HepG2 (cell line): ENCODE data around the gene ARL6IP4. TPM values are rescaled to one million over a fixed set of nuclear protein-coding genes. Genes with fewer than 3 reads are reported as not detected.
A peak's percentile ranks its signal among the peaks of the same experiment; 100 is the strongest.

Source experiments
- BHLHE40 ChIP-seq: IDR thresholded peaks from 2 replicates; pipeline ENCODE4 v1.6.1; 2011; ENCODE audit warnings: low read length, improper control_type of control experiment
- CBX1 ChIP-seq: IDR thresholded peaks from one replicate; pipeline ENCODE4 v1.6.1; 2016; ENCODE audit warnings: antibody characterized with exemption, low read depth
- ELF4 ChIP-seq: sonication (generic); formaldehyde crosslinking; IDR thresholded peaks from 2 replicates; pipeline ENCODE4 v1.5.0; 2020; ENCODE audit warnings: missing genetic modification reagents, mild to moderate bottlenecking, moderate library complexity, borderline replicate concordance
- PATZ1 ChIP-seq: sonication (generic); formaldehyde crosslinking; IDR thresholded peaks from 2 replicates; pipeline ENCODE4 v1.4.0; 2020; ENCODE audit warnings: missing genetic modification reagents
- PLRG1 ChIP-seq: fragments of 450-650 bp; conservative IDR thresholded peaks from 2 replicates; pipeline ENCODE4 v1.6.1; 2016
- RBM39 ChIP-seq: fragments of 200-400 bp; formaldehyde crosslinking; IDR thresholded peaks from one replicate; pipeline ENCODE4 v1.6.1; 2018; ENCODE audit warnings: antibody characterized with exemption, mild to moderate bottlenecking, low read depth, low read length; ENCODE audit not compliant: poor library complexity, severe bottlenecking
- SNAI1 ChIP-seq: sonication (generic); formaldehyde crosslinking; IDR thresholded peaks from 2 replicates; pipeline ENCODE4 v1.5.0; 2020; ENCODE audit warnings: mild to moderate bottlenecking, missing genetic modification reagents, borderline replicate concordance
- TAF15 ChIP-seq: fragments of 200-400 bp; formaldehyde crosslinking; IDR thresholded peaks from one replicate; pipeline ENCODE4 v1.6.1; 2018; ENCODE audit warnings: mild to moderate bottlenecking, low read depth, low read length; ENCODE audit not compliant: poor library complexity, severe bottlenecking
- ZBTB3 ChIP-seq: sonication (generic); formaldehyde crosslinking; IDR thresholded peaks from 2 replicates; pipeline ENCODE4 v1.4.0; 2020; ENCODE audit warnings: low read depth, mild to moderate bottlenecking, moderate library complexity, missing genetic modification reagents, borderline replicate concordance
- ZBTB38 ChIP-seq: sonication (generic); formaldehyde crosslinking; IDR thresholded peaks from 2 replicates; pipeline ENCODE4 v1.5.1; 2020; ENCODE audit warnings: mild to moderate bottlenecking, missing genetic modification reagents
- ZBTB43 ChIP-seq: sonication (generic); formaldehyde crosslinking; conservative IDR thresholded peaks from 2 replicates; pipeline ENCODE4 v1.4.0; 2020; ENCODE audit warnings: missing genetic modification reagents
- ZNF101 ChIP-seq: sonication (generic); formaldehyde crosslinking; IDR thresholded peaks from 2 replicates; pipeline ENCODE4 v1.4.0; 2020; ENCODE audit warnings: mild to moderate bottlenecking, low read depth, missing genetic modification reagents, borderline replicate concordance
- ZNF234 ChIP-seq: sonication (generic); formaldehyde crosslinking; conservative IDR thresholded peaks from 2 replicates; pipeline ENCODE4 v1.5.1; 2020; ENCODE audit warnings: mild to moderate bottlenecking, missing genetic modification reagents
- ZNF235 ChIP-seq: sonication (generic); formaldehyde crosslinking; IDR thresholded peaks from 2 replicates; pipeline ENCODE4 v1.8.1; 2023; ENCODE audit warnings: mild to moderate bottlenecking, missing genetic modification reagents, borderline replicate concordance
- ZNF275 ChIP-seq: sonication (generic); formaldehyde crosslinking; IDR thresholded peaks from 2 replicates; pipeline ENCODE4 v1.8.0; 2022; ENCODE audit warnings: missing genetic modification reagents, mild to moderate bottlenecking, inconsistent platforms, borderline replicate concordance
- ZNF446 ChIP-seq: sonication (generic); formaldehyde crosslinking; IDR thresholded peaks from 2 replicates; pipeline ENCODE4 v1.5.0; 2020; ENCODE audit warnings: mild to moderate bottlenecking, missing genetic modification reagents
- ZNF501 ChIP-seq: sonication (generic); formaldehyde crosslinking; IDR thresholded peaks from 2 replicates; pipeline ENCODE4 v1.5.1; 2020; ENCODE audit warnings: mild to moderate bottlenecking, moderate library complexity, missing genetic modification reagents
- ZNF598 ChIP-seq: sonication (generic); formaldehyde crosslinking; IDR thresholded peaks from 2 replicates; pipeline ENCODE4 v1.5.1; 2020; ENCODE audit warnings: mild to moderate bottlenecking, missing genetic modification reagents, borderline replicate concordance
- ZNF607 ChIP-seq: sonication (generic); formaldehyde crosslinking; IDR thresholded peaks from 2 replicates; pipeline ENCODE4 v1.5.1; 2020; ENCODE audit warnings: missing genetic modification reagents, mild to moderate bottlenecking, borderline replicate concordance
- ZNF616 ChIP-seq: sonication (generic); formaldehyde crosslinking; IDR thresholded peaks from 2 replicates; pipeline ENCODE4 v1.5.0; 2020; ENCODE audit warnings: low read depth, mild to moderate bottlenecking, missing genetic modification reagents
- ZNF660 ChIP-seq: sonication (generic); formaldehyde crosslinking; IDR thresholded peaks from 2 replicates; pipeline ENCODE4 v1.5.1; 2020; ENCODE audit warnings: mild to moderate bottlenecking, low read depth, missing genetic modification reagents, borderline replicate concordance
- ZUFSP ChIP-seq: sonication (generic); formaldehyde crosslinking; IDR thresholded peaks from 2 replicates; pipeline ENCODE4 v1.9.0; 2021; ENCODE audit warnings: missing genetic modification reagents, mild to moderate bottlenecking, borderline replicate concordance
- polyA plus RNA-seq, 8 experiments: library from polyadenylated mRNA; depleted of rRNA in 3 of 8; stranded (reverse) in 7 of 8; unstranded in 1 of 8; fragments of >200 nt; fragmentation: Illumina TruSeq in 4 of 8; extraction: Trizol in 4 of 8; gene quantifications; 2 replicates each; pipeline versions ENCODE4 v1.2.1 to v1.2.3, GENCODE V29; 2011 to 2016; ENCODE audit warnings: low read depth in 4 of 8, missing spikeins in 1 of 8, mixed read lengths in 1 of 8; ENCODE audit not compliant: insufficient read depth in 1 of 8
- total RNA-seq, 5 experiments: library from RNA; depleted of rRNA; stranded (reverse); fragments of >200 nt; fragmentation: Illumina TruSeq; extraction: Trizol; gene quantifications; 2 replicates each; pipeline ENCODE4 v1.2.3, GENCODE V29; 2016; ENCODE audit warnings: low read depth in 1 of 5

ARL6IP4 gene
- total and polyA plus RNA-seq, 2 of the 13 experiments (the other 11 are each of a cell fraction or from before 2014, with no cell fraction given), result 155 to 220 TPM

- TF ChIP-seq ZNF446 (CRISPR knock-in tag) (peak; percentile 15; the same call in 1 of the 2 replicates), ZNF660 (CRISPR knock-in tag) (no peak), SNAI1 (CRISPR knock-in tag) (peak; percentile 85; the same call in 1 of the 2 replicates), ZBTB3 (0 out of 2 replicates have a peak, but pooled peaks have one; percentile 79), TAF15 (peak; percentile 66), CBX1 (peak; percentile 56), PLRG1 (no peak), ELF4 (peak; percentile 46; the same call in 1 of the 2 replicates), ZNF616 (CRISPR knock-in tag) (0 out of 2 replicates have a peak, but pooled peaks have one; percentile 23), ZNF275 (CRISPR knock-in tag) (peak; percentile 25; the same call in 1 of the 2 replicates), ZNF598 (CRISPR knock-in tag) (no peak), RBM39 (no peak), PATZ1 (CRISPR knock-in tag) (peak; percentile 81), ZNF607 (CRISPR knock-in tag) (0 out of 2 replicates have a peak, but pooled peaks have one; percentile 59), ZNF101 (no peak), ZNF235 (CRISPR knock-in tag) (no peak), ZBTB43 (no peak), ZNF501 (CRISPR knock-in tag) (peak; percentile 85), ZBTB38 (peak; percentile 38; the same call in 1 of the 2 replicates), ZNF234 (CRISPR knock-in tag) (no peak), ZUFSP (CRISPR knock-in tag) (no peak), BHLHE40 (peak; percentile 66)
Measured at GRCh38 chr12:122974892-122975789, 5.3 kb upstream of the ARL6IP4 start, which contains the start of gene OGFOD2 (continued).
